ENCODE data around the gene SCOC.

GRCh38 chr4:140368686-140369085 lies 4.8 kb upstream of the SCOC start:
- TF ChIP-seq POLR2A (IDR thresholded peaks at IDR 0.05) (no peak), CTCF (IDR thresholded peaks at IDR 0.05) (no peak)

Measured in uterus (tissue), 2 donors.